Bronchial epithelial cell (primary cell): ENCODE data around the gene WIPF1. TPM values are rescaled to one million over a fixed set of nuclear protein-coding genes. Genes with fewer than 3 reads are reported as not detected.

ENCODE experiments used
- DNase-seq: peaks from one replicate; pipeline ENCODE4 v3.0.0-alpha.2; 2010; ENCODE audit warnings: low read depth
- FAIRE-seq: peaks from 2 replicates; lab custom pipeline; 2011; peaks lifted over from hg19 to GRCh38; lab: Jason Lieb, UNC
- H3K27me3 ChIP-seq: 2 replicates; pipeline ENCODE4 v1.5.1; 2011; ENCODE audit warnings: low read length; ENCODE audit not compliant: control insufficient read depth, insufficient read depth
- H3K36me3 ChIP-seq: 2 replicates; pipeline ENCODE4 v1.5.1; 2011; ENCODE audit warnings: low read length; ENCODE audit not compliant: control insufficient read depth, insufficient read depth
- H3K4me3 ChIP-seq: 2 replicates; pipeline ENCODE4 v1.5.1; 2011; ENCODE audit warnings: mild to moderate bottlenecking, low read depth, low read length, control low read depth
- total RNA-seq: library from RNA; depleted of rRNA; stranded (reverse); fragments of >200 nt; gene quantifications from 2 replicates; pipeline ENCODE4 v1.2.1, GENCODE V29; 2014
- TF ChIP-seq, protein P1 (sequence below): IDR thresholded peaks from 2 replicates; pipeline ENCODE4 v1.5.1; 2011; ENCODE audit warnings: mild to moderate bottlenecking, moderate library complexity, low read length, control low read depth, inconsistent platforms; ENCODE audit not compliant: insufficient read depth, severe bottlenecking

WIPF1 gene
- total RNA-seq, 1 donor from 2014 or later: 0.26 TPM

DNA sequence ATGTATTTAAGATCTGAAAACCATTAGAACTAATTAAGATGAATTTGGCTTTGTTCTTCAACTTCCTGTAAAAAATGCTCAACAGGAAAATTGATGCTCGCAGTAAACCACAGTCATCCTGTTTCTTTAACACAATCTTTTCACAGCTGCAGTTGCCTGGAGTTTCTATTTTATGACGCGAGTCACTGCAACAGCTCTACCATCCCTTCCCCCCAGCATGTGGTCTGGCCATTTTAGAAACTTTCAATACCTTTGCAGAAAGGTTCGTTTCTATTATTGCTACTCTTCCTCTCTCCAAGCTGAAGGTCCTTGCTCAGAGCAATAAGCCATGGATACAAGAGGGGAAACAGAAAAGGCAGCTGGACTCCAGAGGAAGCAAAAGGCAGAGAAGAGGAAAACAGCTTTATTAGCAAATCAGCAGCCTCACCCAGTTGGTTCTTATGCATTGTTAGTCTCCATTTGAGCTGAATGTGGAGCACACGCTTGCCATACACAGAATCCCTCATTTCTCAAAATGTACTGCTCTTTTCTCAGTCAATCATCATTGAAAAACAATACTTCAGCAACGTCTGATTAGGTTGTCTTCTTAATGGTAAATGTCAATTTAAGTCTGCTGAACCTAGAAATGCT, 3.9 kb downstream of the WIPF1 start:
- FAIRE-seq (no peak), DNase-seq (no peak)
- H3K36me3 ChIP-seq: no peaks in the 10 kb centered on the region
- H3K27me3 ChIP-seq: no peaks in the 10 kb centered on the region
- no peak overlapping the region for H3K4me3 ChIP-seq
- TF ChIP-seq, protein P1, sequence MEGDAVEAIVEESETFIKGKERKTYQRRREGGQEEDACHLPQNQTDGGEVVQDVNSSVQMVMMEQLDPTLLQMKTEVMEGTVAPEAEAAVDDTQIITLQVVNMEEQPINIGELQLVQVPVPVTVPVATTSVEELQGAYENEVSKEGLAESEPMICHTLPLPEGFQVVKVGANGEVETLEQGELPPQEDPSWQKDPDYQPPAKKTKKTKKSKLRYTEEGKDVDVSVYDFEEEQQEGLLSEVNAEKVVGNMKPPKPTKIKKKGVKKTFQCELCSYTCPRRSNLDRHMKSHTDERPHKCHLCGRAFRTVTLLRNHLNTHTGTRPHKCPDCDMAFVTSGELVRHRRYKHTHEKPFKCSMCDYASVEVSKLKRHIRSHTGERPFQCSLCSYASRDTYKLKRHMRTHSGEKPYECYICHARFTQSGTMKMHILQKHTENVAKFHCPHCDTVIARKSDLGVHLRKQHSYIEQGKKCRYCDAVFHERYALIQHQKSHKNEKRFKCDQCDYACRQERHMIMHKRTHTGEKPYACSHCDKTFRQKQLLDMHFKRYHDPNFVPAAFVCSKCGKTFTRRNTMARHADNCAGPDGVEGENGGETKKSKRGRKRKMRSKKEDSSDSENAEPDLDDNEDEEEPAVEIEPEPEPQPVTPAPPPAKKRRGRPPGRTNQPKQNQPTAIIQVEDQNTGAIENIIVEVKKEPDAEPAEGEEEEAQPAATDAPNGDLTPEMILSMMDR: no peak

DNA sequence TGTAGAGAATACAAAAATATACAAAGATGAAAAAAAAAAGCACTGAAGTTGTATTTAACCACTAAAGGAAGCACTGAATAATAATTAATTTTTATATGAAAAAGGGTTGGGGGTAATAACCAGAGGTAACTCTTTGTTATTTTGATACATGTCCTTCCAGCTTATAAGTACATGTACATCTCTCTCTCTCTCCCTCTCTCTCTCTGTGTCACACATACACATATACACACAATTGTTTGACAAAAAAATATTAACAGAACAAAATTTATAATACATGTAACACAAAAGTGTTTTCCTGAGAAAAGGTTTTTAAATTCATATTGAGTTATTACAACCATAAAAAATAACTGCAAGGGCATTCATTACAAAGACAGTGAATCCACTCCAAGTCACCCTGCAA, 4.6 kb downstream of the WIPF1 start:
- FAIRE-seq: no peak
- no peak for DNase-seq
- Histone ChIP-seq H3K36me3 (no peaks in the 10 kb centered on the region), H3K27me3 (no peaks in the 10 kb centered on the region), H3K4me3 (no peak overlapping the region)
- TF ChIP-seq, protein P1: no peak

DNA sequence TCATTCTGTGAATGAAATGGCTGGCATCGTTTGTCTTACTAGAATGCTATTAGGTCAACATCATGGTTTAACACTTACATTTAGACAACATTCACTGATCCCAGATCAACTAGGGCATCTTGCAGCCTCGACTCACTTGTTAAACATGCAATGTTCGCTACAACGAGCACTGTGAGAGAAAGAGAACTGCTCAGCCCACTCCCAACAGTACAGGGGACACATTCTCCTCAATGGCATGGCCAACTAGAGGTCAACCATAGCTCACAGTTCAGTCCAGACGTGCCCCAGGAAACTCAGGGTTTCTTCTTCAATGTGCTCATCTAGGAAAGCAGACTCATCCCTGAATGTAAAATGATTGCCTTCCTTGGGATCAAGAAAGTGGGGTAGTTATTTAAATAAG, 5.9 kb downstream of the WIPF1 start:
- TF ChIP-seq, protein P1: no peak
- Histone ChIP-seq H3K27me3 (no peaks in the 10 kb centered on the region), H3K36me3 (no peaks in the 10 kb centered on the region), H3K4me3 (no peak overlapping the region)
- no peak for DNase-seq
- peak; percentile 13 for FAIRE-seq

DNA sequence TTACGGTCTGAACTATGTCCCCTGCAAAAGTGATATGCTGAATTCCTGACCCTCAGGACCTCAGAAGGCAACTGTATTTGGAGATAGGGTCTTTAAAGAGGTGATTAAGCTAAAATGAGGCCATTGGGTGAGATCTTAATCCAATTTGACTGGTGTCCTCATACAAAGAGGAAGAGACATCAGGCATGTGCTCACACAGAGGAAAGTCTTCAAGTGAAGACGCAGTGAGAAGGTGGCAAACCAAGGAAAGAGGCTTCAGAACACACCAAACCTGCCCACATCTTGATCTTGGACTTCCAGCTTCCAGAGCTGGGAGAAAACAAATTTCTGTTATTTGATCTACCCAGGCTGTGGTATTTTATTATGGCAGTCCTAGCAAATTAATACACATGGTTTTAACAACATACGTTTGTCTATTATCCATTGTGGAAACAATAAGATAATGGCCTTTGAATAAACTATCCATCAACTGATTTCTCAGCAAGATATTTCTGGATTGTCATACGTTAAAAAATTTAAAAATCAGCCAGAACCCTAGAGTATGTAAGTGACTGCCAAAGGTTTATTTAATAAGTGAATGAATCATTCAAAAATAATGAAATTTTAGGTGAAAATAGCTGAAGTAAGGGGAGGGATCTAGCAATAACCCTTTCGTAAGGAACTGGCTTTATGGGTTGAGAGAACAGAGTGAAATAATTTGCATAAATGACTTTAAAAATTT, 6.5 kb downstream of the WIPF1 start:
- Histone ChIP-seq H3K36me3 (no peaks in the 10 kb centered on the region), H3K4me3 (no peak overlapping the region), H3K27me3 (no peaks in the 10 kb centered on the region)
- DNase-seq (no peak), FAIRE-seq (no peak)
- TF ChIP-seq, protein P1: no peak

DNA sequence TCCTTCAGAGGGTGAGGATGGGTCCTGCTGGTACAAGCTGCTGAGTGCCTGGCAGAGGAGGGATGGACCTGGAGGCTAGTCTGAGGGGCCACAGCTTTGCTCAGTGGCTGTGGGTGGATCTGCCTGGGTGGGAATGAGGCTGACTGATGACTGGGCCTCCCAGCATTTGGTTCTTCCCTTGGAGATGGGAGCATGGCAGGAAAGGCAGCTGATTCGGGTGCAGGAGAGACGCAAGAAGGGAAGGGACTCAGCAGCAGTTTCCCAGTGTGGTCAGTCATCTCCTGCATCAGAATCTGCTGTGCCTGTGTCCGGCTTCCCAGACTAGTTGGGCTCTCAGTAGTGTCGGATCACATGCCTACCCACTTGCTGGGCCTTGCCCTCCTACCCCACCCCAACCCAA, 7.3 kb downstream of the WIPF1 start:
- FAIRE-seq (no peak), DNase-seq (no peak)
- Histone ChIP-seq H3K27me3 (no peaks in the 10 kb centered on the region), H3K36me3 (no peaks in the 10 kb centered on the region), H3K4me3 (no peak overlapping the region)
- TF ChIP-seq, protein P1: no peak
